HEK293 (cell line): ENCODE data around the gene TPBGL.

Source experiments
- CTCF ChIA-PET: fragments of 350-600 bp; formaldehyde crosslinking; extraction: SDS; loops from one replicate; lab custom pipeline; 2021; ENCODE audit warnings: antibody characterized with exemption; lab: Yijun Ruan, JAX
- POLR2A ChIA-PET: fragments of 300-600 bp; formaldehyde crosslinking; extraction: SDS; loops from one replicate; lab custom pipeline; 2020; ENCODE audit warnings: antibody characterized with exemption, inconsistent platforms; lab: Yijun Ruan, JAX
- H3K27ac ChIP-seq: fragments of 200-500 bp; sonication (Bioruptor generic); 2 replicates; pipeline ENCODE4 v1.5.1; 2014; ENCODE audit warnings: low read depth, low read length, control low read depth, inconsistent platforms; ENCODE audit errors: extremely low read depth
- H3K36me3 ChIP-seq, 2 experiments: fragments of 200-500 bp in 1 of 2; sonication (Bioruptor generic) in 1 of 2; 1 replicate in 1 of 2; 2 replicates in 1 of 2; pipeline ENCODE4 v1.5.1; 2014 to 2017; ENCODE audit warnings: inconsistent platforms in 2 of 2, low read length in 2 of 2; ENCODE audit not compliant: control insufficient read depth in 2 of 2, insufficient read depth in 1 of 2
- H3K4me1 ChIP-seq: fragments of 200-500 bp; sonication (Bioruptor generic); 2 replicates; pipeline ENCODE4 v1.5.1; 2014; ENCODE audit warnings: mild to moderate bottlenecking, low read length, inconsistent platforms; ENCODE audit not compliant: control insufficient read depth, insufficient read depth
- H3K4me3 ChIP-seq: 2 replicates; pipeline ENCODE4 v1.5.1; 2011; ENCODE audit warnings: low read depth, mild to moderate bottlenecking, control low read depth, low read length, moderate library complexity
- H3K9me3 ChIP-seq: fragments of 200-500 bp; sonication (Bioruptor generic); 2 replicates; pipeline ENCODE4 v1.5.1; 2014; ENCODE audit warnings: low read depth, low read length, inconsistent platforms; ENCODE audit not compliant: control insufficient read depth, insufficient read depth
- GLIS1 ChIP-seq: fragments of 450-650 bp; formaldehyde crosslinking; IDR thresholded peaks from 2 replicates; pipeline ENCODE4 v1.5.1; 2016; ENCODE audit warnings: missing biosample characterization, missing genetic modification characterization
- ZBTB17 ChIP-seq: fragments of 450-650 bp; formaldehyde crosslinking; IDR thresholded peaks from 2 replicates; pipeline ENCODE4 v1.5.1; 2016; ENCODE audit warnings: missing biosample characterization, missing genetic modification characterization
- ZNF133 ChIP-seq: fragments of 450-650 bp; formaldehyde crosslinking; IDR thresholded peaks from 2 replicates; pipeline ENCODE4 v1.5.1; 2016; ENCODE audit warnings: missing biosample characterization, missing genetic modification characterization
- ZNF239 ChIP-seq: fragments of 450-650 bp; formaldehyde crosslinking; IDR thresholded peaks from 2 replicates; pipeline ENCODE4 v1.5.1; 2016; ENCODE audit warnings: missing biosample characterization, missing genetic modification characterization
- ZNF555 ChIP-seq: fragments of 450-650 bp; formaldehyde crosslinking; conservative IDR thresholded peaks from 2 replicates; pipeline ENCODE4 v1.5.1; 2017; ENCODE audit warnings: missing biosample characterization, mild to moderate bottlenecking, missing genetic modification characterization, inconsistent platforms
- ZNF560 ChIP-seq: fragments of 450-650 bp; formaldehyde crosslinking; IDR thresholded peaks from 2 replicates; pipeline ENCODE4 v1.5.1; 2017; ENCODE audit warnings: missing biosample characterization, missing genetic modification characterization, borderline replicate concordance
- ZNF626 ChIP-seq: fragments of 450-650 bp; sonication (Bioruptor Pico); formaldehyde crosslinking; IDR thresholded peaks from 2 replicates; pipeline ENCODE4 v1.5.1; 2018; ENCODE audit warnings: missing biosample characterization, missing genetic modification characterization, inconsistent platforms
- TF ChIP-seq, protein P1 (sequence below): fragments of 450-650 bp; formaldehyde crosslinking; IDR thresholded peaks from 2 replicates; pipeline ENCODE4 v1.5.1; 2016; ENCODE audit warnings: missing biosample characterization, missing genetic modification characterization
- TF ChIP-seq, protein P2 (sequence below): fragments of 450-650 bp; formaldehyde crosslinking; IDR thresholded peaks from 2 replicates; pipeline ENCODE4 v1.5.1; 2016; ENCODE audit warnings: missing biosample characterization, missing genetic modification characterization, borderline replicate concordance
- TF ChIP-seq, protein P3 (sequence below): fragments of 450-650 bp; IDR thresholded peaks from 2 replicates; pipeline ENCODE4 v1.5.1; 2018; ENCODE audit warnings: missing biosample characterization, missing genetic modification characterization
- TF ChIP-seq, protein P4 (sequence below): fragments of 450-650 bp; formaldehyde crosslinking; IDR thresholded peaks from 2 replicates; pipeline ENCODE4 v1.5.1; 2017; ENCODE audit warnings: missing biosample characterization, mild to moderate bottlenecking, missing genetic modification characterization, moderate library complexity
- TF ChIP-seq, protein P5 (sequence below): fragments of 450-650 bp; IDR thresholded peaks from 2 replicates; pipeline ENCODE4 v1.5.1; 2018; ENCODE audit warnings: missing biosample characterization, mild to moderate bottlenecking, missing genetic modification characterization
- TF ChIP-seq, protein P6 (sequence below): fragments of 450-650 bp; formaldehyde crosslinking; IDR thresholded peaks from 2 replicates; pipeline ENCODE4 v1.5.1; 2016; ENCODE audit warnings: missing biosample characterization, missing genetic modification characterization

TPBGL gene

DNA sequence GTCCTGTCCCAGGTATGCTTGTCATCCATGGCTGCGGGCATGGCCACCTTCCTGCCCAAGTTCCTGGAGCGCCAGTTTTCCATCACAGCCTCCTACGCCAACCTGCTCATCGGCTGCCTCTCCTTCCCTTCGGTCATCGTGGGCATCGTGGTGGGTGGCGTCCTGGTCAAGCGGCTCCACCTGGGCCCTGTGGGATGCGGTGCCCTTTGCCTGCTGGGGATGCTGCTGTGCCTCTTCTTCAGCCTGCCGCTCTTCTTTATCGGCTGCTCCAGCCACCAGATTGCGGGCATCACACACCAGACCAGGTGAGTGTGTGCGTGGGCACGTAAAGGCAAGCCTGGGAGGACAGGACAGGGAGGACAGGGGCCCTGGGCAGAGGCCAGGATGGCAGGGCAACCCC is 47.3 kb upstream of the TPBGL start (continued):
- TF ChIP-seq, protein P1, sequence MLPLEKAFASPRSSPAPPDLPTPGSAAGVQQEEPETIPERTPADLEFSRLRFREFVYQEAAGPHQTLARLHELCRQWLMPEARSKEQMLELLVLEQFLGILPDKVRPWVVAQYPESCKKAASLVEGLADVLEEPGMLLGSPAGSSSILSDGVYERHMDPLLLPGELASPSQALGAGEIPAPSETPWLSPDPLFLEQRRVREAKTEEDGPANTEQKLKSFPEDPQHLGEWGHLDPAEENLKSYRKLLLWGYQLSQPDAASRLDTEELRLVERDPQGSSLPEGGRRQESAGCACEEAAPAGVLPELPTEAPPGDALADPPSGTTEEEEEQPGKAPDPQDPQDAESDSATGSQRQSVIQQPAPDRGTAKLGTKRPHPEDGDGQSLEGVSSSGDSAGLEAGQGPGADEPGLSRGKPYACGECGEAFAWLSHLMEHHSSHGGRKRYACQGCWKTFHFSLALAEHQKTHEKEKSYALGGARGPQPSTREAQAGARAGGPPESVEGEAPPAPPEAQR (tag by site-specific recombination) = no peak
- no peak for TF ChIP-seq ZNF555 (tag by site-specific recombination)
- TF ChIP-seq, all 188 proteins: peak for 0

DNA sequence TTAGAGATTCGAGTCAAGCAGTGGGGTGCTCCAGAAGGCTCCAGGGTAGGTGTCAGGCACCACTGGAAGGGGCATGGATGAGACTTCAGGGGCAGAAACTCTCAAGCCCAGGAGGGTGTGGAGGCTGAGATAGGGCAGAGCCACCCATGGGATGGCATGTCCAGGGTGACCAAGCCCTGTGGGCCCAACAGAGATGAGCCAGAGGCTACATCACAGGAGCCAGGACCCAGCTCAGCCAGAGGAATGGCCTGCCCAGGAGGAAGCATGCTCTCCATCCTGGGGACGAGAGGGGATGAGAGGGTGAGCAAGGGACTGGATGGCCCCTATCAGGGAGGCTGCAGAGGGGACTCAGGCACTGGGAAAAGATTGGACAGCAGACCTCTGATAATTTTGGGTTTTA is 46.9 kb upstream of the TPBGL start:
- H3K9me3 ChIP-seq = no peaks in the 10 kb centered on the region
- H3K36me3 ChIP-seq = no peaks in the 10 kb centered on the region
- no peak for TF ChIP-seq ZBTB17 (tag by site-specific recombination)
- TF ChIP-seq GLIS1 (tag by site-specific recombination) = no peak
- TF ChIP-seq, protein P2, sequence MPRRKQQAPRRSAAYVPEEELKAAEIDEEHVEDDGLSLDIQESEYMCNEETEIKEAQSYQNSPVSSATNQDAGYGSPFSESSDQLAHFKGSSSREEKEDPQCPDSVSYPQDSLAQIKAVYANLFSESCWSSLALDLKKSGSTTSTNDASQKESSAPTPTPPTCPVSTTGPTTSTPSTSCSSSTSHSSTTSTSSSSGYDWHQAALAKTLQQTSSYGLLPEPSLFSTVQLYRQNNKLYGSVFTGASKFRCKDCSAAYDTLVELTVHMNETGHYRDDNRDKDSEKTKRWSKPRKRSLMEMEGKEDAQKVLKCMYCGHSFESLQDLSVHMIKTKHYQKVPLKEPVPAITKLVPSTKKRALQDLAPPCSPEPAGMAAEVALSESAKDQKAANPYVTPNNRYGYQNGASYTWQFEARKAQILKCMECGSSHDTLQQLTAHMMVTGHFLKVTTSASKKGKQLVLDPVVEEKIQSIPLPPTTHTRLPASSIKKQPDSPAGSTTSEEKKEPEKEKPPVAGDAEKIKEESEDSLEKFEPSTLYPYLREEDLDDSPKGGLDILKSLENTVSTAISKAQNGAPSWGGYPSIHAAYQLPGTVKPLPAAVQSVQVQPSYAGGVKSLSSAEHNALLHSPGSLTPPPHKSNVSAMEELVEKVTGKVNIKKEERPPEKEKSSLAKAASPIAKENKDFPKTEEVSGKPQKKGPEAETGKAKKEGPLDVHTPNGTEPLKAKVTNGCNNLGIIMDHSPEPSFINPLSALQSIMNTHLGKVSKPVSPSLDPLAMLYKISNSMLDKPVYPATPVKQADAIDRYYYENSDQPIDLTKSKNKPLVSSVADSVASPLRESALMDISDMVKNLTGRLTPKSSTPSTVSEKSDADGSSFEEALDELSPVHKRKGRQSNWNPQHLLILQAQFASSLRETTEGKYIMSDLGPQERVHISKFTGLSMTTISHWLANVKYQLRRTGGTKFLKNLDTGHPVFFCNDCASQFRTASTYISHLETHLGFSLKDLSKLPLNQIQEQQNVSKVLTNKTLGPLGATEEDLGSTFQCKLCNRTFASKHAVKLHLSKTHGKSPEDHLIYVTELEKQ (tag by site-specific recombination) = no peak
- ChIA-PET CTCF (interaction anchor here (2.9 kb wide), 1 partner anchor 12 kb away, joined by 30 read pairs; no protein-coding TSS in a partner anchor), POLR2A (no interaction called here)
- no peak overlapping the region for H3K27ac ChIP-seq
- no peak overlapping the region for H3K4me3 ChIP-seq
- no peaks in the 10 kb centered on the region for H3K4me1 ChIP-seq

DNA sequence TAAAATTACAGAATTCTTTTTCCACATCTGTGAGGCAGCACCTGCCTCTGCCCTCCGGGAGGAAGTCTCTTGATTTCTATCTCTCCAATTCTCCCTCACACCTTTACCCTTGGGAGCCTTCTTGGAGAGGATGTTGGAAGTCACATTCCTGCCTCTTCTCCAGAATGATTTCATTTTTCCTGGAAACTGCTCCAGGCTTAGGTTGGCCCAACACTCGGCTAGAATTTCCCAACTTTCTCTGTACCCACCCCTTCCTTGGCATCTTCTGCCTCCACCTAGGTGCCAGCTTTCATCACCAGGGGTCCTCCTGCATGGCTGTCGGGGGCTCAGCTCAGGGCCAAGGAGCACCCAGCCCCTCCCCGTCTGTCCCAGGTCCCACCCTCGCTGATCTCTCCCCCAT is 46.4 kb upstream of the TPBGL start:
- no peaks in the 10 kb centered on the region for H3K36me3 ChIP-seq
- no peak overlapping the region for H3K27ac ChIP-seq
- H3K4me1 ChIP-seq = no peaks in the 10 kb centered on the region
- ChIA-PET POLR2A (no interaction called here), CTCF (interaction anchor here (1.9 to 2.9 kb wide), 2 partner anchors 11 to 50 kb away, joined by 8 to 30 read pairs; no protein-coding TSS in a partner anchor)
- TF ChIP-seq, protein P3, sequence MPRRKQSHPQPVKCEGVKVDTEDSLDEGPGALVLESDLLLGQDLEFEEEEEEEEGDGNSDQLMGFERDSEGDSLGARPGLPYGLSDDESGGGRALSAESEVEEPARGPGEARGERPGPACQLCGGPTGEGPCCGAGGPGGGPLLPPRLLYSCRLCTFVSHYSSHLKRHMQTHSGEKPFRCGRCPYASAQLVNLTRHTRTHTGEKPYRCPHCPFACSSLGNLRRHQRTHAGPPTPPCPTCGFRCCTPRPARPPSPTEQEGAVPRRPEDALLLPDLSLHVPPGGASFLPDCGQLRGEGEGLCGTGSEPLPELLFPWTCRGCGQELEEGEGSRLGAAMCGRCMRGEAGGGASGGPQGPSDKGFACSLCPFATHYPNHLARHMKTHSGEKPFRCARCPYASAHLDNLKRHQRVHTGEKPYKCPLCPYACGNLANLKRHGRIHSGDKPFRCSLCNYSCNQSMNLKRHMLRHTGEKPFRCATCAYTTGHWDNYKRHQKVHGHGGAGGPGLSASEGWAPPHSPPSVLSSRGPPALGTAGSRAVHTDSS (tag by site-specific recombination) = no peak
- TF ChIP-seq ZNF626 (tag by site-specific recombination) (no peak), ZNF239 (tag by site-specific recombination) (no peak), ZNF560 (tag by site-specific recombination) (no peak), ZNF133 (no peak)
- TF ChIP-seq, protein P4, sequence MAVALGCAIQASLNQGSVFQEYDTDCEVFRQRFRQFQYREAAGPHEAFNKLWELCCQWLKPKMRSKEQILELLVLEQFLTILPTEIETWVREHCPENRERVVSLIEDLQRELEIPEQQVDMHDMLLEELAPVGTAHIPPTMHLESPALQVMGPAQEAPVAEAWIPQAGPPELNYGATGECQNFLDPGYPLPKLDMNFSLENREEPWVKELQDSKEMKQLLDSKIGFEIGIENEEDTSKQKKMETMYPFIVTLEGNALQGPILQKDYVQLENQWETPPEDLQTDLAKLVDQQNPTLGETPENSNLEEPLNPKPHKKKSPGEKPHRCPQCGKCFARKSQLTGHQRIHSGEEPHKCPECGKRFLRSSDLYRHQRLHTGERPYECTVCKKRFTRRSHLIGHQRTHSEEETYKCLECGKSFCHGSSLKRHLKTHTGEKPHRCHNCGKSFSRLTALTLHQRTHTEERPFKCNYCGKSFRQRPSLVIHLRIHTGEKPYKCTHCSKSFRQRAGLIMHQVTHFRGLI = no peak
- TF ChIP-seq, protein P5, sequence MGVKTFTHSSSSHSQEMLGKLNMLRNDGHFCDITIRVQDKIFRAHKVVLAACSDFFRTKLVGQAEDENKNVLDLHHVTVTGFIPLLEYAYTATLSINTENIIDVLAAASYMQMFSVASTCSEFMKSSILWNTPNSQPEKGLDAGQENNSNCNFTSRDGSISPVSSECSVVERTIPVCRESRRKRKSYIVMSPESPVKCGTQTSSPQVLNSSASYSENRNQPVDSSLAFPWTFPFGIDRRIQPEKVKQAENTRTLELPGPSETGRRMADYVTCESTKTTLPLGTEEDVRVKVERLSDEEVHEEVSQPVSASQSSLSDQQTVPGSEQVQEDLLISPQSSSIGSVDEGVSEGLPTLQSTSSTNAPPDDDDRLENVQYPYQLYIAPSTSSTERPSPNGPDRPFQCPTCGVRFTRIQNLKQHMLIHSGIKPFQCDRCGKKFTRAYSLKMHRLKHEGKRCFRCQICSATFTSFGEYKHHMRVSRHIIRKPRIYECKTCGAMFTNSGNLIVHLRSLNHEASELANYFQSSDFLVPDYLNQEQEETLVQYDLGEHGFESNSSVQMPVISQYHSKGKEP (tag by site-specific recombination) = no peak
- TF ChIP-seq, protein P6, sequence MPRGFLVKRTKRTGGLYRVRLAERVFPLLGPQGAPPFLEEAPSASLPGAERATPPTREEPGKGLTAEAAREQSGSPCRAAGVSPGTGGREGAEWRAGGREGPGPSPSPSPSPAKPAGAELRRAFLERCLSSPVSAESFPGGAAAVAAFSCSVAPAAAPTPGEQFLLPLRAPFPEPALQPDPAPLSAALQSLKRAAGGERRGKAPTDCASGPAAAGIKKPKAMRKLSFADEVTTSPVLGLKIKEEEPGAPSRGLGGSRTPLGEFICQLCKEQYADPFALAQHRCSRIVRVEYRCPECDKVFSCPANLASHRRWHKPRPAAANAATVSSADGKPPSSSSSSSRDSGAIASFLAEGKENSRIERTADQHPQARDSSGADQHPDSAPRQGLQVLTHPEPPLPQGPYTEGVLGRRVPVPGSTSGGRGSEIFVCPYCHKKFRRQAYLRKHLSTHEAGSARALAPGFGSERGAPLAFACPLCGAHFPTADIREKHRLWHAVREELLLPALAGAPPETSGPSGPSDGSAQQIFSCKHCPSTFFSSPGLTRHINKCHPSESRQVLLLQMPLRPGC (tag by site-specific recombination) = no peak
- no peaks in the 10 kb centered on the region for H3K9me3 ChIP-seq
- H3K4me3 ChIP-seq = no peak overlapping the region
